Ammon's horn (tissue), 1 donor: ENCODE results near the gene C2orf72.
"Not testable (repeated sequence)": the region's sequence is repeated elsewhere in the genome, so short reads cannot be mapped to it uniquely, and the experiment has no call there.

ENCODE experiments used
- DNase-seq: peaks from one replicate; pipeline ENCODE4 v3.0.0-alpha.2; 2016; ENCODE audit warnings: low spot score

The C2orf72 gene

DNA sequence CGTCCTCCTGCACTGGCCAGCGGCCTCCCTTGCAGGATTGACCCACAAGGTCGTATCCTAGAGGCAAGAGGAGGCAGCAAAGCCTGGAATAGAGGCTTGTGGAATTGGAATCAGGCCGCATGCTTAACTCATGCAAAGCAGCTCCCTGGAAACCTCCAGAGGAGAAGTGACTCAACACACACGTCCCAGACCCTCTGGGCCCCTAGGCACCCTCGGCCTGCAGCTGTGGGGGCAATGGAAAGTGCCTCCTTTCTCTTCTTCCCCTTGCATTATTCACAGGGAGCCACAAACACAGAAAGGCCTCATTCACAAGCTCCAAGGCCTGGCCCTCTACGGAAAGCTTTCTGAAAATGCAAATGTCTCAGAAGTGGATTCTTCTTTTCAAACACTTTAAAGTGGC, 21.8 kb upstream of the C2orf72 start:
- DNase-seq = peak; percentile 80

DNA sequence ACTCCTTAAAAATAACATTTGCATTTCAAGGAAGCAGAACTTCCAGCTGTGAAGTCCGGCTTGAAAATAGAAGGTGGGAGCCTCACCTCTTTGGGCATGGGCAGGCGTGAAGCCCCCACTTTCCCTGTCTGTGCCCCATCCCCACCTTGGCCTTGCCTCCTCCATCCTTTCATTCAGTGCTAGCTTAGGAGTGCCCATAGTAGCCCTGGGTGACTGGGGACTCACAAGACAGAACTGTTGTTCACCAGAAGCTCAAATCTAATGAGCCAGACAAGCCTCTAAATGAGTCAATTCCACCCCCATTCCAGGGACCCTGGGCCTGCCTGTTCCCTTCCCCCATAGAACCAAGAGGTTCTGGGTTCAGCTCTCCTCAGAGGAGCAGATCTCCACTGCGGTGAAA, 21.4 kb upstream of the C2orf72 start:
- DNase-seq = no peak

DNA sequence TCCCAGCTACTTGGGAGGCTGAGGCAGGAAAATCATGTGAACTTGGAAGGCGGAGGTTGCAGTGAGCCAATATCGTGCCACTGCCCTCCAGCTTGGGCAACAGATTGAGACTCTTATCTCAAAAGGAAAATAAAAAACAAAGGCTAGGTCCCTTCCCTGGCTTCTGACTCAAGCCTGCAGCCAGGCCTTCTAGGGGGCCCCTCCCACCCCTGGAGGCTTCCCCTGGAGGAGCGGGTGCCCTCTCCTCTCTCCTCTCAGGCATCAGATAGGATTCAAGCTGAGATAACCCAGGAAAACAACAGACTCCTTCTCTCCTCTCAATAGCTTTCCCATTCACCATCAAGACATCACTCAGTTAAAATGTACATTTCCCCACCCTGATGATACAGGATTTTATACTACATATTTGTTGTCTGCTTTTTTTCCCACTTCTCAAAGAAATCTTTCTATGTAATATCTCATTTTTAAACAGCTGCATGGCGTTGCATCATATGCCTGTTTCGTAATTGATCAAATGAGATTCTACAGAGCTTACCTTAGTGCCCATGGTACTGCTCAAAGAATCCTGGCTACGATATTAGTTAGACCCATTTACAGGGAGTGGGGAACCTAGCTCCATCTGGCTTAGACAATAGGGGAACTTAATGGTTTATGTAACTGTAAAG, 20.6 kb upstream of the C2orf72 start:
- no peak for DNase-seq

DNA sequence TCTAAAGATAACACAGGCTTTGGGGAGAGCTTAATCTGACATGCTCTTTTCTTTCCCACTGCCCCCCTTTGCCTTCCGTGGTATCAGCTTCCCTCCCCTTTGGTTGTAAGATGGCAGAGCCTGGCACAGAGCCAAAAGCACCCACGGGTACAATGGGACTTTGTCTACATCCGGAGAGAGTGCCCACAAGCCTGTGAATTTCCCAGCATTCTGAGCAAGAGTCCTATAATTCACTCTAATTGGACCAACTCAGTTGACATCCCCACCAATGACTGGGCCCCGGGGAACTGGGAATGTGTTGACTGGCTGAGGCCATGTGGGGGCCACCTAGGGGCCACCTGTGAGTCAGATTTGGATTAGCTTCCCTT, 20.1 kb upstream of the C2orf72 start:
- peak; percentile 92 for DNase-seq

DNA sequence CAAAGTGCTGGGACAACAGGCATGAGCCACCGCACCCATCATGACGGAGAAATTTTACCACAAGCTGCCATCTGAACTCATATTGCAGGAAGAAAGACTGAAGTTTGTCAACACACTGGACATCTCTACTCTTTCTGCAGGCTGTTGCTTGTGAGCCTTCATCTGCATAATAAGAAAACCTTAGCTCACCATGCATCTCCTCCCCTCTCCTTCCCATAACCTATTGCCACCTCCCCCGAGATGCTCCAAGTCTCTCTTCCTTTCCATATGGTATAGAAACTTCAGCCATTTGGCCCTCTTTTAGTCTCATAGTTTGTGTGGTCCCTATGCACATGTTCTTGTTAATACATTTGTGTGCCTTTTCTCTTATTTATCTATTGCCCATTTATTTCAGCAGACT, 19.1 kb upstream of the C2orf72 start:
- DNase-seq = no peak

DNA sequence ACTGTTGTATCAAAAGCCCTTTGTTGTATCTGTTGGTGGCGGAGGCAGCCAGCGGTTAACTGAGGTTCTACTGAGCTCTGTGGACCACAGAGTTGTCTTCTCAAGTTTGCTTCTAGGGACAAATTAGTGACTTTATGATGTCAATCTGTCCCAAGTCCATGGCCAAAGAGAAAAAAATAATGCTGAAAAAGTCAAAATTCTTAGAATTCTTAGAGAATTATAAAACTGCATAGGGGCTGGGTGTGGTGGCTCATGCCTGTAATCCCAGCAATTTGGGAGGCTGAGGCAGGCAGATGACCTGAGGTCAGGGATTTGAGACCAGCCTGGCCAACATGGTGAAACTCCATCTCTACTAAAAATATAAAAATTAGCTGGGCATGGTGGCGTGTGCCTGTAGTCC, 12.3 kb upstream of the C2orf72 start:
- DNase-seq = not testable (repeated sequence)

DNA sequence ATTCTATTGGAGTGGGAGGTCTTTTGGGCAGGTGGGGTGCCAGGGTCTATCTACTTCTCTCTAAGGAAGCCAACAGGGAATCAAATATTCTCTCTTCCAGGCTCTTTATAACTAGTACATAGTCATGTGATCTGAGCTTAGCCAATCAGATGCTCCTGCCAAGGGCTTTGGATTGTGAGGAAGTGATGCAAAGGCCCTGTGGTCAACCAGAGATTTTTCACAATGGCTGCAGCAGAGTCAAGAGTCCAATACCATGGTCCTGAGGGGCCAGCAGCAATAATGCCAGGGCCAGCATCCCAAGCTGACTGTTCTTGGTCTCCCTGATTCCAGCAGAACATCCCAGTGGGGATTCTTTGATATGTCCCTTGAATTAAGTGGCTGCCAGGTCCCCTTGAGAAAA, 8.4 kb upstream of the C2orf72 start:
- no peak for DNase-seq

DNA sequence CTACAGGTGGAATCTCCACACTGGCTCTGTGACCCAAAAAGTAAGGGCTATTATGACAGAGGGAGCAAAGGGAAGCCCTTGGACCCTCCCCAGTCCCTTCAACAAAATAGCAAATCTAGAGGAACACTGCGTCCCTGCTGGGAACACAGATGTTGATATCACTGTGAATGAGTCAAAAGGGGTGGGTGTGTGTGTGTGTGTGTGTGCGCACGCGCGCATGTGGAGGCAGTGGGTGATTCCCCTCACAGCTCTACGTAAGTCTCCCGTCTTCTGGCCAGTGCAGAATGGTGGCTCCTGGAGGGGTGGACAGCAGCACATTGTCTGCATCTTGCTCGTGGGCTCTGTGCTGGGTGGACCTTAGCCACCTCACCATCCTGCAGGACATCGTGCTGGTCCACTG, 7.8 kb upstream of the C2orf72 start:
- DNase-seq = no peak

DNA sequence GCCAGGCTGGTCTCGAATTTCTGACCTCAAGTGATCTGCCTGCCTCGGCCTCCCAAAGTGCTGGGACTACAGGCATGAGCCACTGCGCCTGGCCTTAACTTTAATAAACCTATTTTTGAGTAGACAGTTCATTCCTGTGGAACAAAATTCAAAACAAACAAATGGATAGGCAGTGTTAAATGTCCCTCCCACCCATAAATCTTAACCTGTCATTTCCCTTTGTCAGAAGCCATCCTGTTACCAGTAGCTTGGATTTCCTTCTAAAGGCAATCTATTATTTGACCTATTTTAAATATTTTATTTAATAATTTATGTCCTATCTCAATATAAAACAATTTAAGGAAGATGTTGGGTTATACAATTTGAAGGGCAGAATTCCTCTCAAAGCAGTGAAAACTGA, 6.6 kb upstream of the C2orf72 start:
- DNase-seq = no peak

DNA sequence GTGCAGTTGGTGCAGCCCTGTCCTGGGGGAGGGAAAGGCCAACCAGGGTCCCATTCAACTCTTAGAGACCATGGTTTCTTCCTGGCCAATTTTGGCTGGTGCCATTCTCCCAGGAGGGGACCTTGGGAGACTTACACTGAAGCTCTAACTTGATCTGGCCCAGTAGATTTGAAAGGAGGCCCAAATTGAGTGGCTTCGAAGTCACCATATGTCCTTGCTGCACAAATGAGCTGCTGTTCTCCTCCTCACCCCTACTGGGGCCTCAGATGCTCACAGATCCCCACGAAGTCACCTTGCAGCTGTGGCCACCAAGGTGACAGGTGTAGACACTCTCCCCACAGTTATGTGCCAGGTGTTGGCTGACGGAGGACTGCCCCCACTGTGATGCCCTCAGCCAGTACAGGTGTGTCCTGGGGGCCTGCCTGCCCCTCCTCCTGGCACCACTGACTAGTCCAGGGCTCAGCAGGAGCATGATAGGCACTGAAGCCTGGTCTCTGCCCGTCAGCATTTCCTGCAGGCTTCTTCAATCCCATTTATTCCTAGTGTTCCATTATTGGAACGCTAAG, 4.7 kb upstream of the C2orf72 start:
- DNase-seq = no peak

DNA sequence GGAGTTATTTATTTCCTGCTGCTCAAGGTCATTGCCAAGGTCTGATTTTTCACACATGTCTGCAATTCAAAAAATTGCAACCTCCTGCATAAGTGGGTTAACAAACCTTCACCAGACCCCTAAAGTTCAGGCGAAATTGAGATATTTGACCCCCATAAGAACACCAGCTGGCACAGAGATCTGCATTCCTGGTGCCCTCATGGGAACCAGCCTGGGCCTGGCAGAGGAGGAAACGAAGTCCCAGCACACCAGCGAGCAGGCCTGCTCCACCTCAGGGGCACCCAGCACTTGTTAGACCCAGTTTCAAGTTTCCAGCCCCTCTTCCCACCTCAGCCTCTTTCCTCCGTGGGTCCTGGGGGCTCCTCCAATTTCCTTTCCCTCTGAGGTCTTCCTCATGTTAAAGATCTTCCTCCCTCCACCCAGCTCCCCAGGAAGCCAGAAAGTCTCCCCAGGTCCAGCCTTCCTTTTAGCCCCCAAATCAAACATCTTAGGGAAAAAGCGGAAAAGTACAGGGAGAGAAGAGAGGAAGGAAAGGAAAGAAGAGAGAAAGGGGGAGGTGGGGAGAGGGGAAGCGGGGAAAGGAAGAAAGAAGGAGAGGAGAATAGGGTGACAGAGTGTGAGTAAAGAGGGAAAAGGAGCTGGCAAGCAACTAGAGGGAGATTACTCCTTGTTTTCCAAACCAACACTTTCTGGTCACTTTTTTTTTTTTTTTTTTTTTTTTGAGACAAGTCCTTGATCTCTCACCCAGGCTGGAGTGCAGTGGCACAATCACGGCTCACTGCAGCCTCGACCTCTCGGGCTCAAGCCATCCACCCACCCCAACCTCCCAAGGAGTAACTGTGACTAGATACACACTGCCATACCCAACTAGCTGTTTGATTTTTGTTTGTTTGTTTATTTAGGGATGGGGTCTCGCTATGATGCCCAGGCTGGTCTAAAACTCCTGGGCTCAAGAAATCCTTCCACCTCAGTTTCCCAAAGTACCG, 3.9 kb upstream of the C2orf72 start:
- no peak for DNase-seq

DNA sequence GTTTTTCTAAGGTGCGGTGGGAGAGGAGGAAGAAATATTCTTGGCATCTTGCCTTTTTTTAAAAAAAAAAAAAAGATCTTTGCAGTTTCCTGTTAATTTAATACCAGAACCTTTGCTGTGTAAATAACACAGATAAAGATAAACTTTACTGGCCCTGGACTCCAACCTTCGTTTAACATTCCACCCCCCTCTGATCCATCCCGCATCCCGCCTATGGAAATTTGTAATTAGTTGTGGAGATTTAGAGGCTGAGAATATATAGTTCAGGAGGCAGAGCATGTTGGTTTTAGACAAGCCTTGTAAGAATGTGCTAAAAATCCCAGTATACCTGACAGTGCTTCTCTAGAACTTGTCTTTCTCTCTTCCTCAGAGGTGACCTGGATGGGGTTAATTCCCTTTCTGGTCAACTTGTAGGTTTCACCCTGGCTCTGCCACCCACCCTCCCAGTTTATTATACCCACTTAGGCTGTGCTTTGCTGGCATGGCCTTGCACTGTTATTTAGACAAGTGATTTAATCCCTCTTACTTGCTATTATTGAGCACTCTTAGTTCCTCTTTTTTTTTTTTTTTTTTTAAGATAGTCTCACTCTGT, 2.9 kb upstream of the C2orf72 start:
- no peak for DNase-seq

DNA sequence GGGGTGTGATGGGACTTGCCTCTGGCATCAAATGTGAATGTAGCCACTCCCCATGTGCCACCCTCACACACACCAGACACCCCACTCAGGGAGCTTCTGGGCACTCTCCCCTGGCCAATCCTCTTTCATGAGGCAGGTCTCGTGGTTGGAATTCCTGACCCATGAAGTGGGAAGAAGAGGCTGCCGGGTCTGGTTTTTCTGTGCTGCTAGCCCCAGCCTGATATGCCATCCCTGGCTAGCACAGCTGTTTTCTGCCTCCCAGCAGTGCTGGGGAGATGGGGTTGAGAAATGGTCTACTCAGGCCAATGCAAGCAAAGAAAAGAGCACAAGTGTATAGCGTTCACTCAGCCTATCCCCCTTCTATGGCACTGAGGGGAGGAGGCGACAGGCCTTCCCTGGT, 1.2 kb upstream of the C2orf72 start:
- no peak for DNase-seq

DNA sequence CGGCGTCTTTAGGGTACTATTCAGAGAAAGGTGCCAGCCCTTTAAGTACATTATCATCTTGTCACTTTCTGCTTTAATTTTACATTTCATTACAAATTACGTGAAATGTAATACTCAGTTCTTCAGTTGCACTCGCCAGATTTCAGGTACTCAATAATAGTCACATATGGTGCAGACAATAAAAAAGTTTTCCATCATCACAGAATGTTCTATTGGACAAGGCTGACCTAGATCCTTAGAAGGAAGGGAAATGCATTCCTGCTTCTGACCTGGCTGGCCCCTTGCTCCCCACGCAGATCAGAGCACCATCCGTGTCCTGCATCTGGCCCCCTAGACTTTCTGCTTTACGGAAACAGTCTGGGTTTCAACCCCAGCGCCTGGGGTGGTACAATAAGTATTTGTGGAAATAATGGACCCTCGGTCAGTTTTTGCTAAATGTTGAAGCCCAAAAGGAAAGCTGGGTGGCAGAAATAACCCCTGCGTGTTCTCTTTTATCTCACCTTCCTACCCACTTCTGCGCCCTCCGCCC, 681 bp upstream of the C2orf72 start:
- no peak for DNase-seq

DNA sequence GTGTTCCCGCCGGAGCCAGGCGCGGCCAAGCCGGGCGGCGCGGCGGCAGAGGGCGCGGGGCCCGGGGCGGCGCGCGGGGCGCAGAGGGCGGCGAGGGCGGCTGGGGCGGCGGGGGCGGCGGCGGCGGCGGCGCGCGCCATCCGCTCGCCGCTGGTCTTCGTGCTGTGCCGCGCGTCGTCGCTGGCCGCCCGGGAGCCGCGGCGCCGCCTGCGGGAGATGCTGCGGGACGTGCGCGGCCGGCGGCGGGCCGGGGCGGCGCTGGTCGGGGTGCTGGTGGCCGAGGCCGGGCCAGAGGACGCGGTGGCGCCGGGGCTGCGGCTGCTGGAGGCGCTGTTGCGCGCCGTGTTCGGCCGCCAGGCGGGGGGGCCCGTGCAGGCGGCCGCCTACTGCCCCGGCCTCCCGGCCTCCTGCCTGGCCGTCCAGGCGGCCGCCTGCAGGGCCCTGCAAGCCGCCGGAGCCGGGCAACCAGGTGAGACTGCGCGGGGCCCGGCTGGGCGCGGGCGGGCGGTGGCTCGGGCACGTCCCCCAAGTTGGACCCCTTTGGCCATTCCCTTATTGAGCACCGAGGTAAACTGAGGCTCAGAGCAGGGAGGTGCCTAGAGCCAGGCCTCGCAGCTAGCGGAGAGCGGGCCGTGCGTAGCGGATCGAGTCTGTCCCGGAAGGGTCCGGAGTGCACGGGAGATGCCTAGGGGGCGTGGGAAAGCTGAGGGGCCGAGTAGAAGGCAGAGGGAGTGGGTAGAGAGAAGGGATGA, 584 bp downstream of the C2orf72 start:
- DNase-seq = peak; percentile 66

DNA sequence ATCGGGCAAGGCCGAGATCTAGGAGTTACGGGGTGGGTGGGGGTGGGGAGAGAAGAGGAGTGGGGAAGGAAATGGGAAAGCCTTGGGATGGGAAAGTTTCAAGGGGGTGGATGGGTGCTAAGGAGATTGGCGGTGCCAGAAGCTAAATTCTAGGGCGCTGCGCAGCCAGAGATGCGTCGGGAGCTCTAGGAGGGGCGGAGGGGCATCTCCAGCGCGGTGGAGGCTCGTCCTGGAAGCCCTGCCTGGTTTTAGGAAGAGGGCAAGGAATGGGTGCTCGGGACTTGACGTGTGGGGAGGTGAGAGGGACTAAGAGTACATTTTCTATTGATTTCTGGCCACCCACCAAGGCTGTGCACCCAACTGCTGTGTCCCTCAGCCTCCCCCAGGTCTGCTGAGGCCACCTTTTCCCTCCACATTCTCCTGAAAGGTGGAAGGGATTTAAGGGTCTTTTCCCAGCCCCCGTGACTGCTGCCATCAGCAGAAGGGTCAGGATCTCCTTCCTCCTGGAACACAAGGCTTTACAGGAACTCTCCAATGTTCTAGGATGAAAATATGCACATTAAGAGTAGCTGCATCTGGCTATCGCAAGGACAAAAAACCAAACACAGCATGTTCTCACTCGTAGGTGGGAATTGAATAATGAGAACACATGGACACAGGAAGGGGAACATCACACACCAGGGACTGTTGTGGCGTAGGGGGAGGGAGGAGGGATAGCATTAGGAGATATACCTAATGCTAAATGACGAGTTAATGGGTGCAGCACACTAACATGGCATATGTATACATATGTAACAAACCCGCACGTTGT, 1.4 kb downstream of the C2orf72 start:
- no peak for DNase-seq

DNA sequence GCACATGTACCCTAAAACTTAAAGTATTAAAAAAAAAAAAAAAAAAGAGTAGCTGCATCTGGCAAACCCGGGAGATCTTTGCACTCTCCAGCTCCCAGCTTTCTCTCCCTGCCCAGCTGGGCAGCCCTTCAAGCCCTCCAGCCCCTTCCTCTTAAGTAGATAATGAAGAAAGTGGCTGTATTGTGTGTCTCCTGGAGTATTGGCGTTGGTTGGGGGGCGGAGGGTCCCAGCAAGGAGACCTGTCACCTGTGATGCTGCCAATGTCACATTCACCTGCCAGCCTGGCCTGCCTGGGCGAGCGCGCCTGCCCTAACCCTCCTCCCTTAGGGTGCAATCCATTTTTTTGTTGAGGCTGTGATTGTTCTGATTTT, 2.0 kb downstream of the C2orf72 start:
- DNase-seq = no peak

DNA sequence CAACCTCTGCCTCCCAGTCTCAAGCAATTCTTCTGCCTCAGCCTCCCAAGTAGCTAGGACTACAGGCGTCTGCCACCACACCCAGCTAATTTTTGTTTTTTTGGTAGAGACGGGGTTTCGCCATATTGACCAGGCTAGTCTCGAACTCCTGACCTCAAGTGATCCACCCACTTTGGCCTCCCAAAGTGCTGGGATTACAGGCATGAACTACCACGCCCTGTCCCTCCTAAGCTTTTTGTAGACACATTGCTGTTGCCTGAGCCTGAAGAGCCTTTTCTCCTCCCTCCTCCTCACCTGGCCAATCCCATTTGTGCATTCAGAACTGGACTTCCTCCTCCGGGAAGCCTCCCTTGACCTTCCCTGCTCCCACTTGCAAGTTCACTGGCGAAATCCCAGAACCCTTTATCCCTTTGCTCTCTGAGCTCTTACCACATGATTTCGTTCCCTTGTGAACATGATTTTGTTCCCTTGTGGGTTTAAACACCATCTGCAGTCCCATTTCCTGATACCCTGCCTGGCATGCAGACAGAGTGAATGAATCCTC, 2.6 kb downstream of the C2orf72 start:
- DNase-seq = no peak

DNA sequence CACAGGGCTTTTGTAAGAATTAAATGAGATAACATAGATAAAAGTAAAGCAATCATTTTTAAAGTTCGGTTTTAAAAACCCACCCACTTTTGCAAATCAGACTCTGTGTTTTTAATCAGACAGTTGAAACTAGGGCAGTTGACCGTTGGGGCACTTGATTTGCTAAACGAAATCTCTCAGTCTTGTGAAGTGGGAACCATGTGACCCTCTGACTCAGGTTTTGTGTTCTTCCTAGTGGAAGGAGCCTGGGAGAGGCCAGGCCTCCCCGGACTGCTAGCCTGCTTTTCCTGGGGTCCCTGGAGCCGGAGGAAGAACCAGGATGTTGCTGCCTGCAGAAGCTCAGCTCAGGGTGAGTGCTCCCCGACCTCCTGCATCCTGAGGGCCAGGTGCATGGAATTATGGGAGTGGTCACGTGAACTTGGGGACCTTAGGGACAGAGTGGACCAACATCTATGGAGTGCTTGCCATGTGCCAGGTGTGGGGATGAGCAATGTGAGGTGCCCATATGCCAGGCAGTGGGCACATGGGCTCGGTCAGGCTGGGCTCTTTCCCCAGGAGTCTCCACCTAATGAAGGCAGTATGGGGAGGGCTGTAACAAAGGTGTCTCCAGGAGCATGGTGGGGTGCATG, 3.9 kb downstream of the C2orf72 start:
- no peak for DNase-seq

DNA sequence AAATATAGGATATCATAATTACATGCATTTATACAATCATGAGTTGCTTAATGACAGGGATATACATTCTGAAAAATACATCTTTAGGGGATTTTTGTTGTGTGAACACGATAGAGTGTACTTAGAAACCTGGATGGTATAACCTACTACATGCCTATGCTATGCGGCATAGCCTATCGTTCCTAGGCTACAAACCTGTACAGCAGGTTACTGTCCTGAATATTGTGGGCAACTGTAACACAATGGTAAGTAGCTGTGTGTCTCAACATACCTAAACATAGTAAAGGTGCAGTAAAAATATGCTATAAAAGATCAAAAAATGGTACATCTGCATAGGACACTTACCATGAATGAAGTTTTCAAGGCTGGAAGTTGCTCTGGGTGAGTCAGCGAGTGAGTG, 6.5 kb downstream of the C2orf72 start:
- DNase-seq = no peak
